IMR-90 (cell line): ENCODE results near the gene RNF181. TPM values are rescaled to one million over a fixed set of nuclear protein-coding genes. Genes with fewer than 3 reads are reported as not detected.

Experiments
- ATAC-seq: fragments of 200-7000 bp; cut with Tn5 transposase; 2 replicates; pipeline ENCODE4 v1.9.1; 2020; ENCODE audit warnings: low read depth, mild to moderate bottlenecking, moderate library complexity
- BruUV-seq: library from RNA; stranded (reverse); fragments of 400-500 nt; replicated peaks from 2 replicates; lab custom pipeline; 2021; lab: Mats Ljungman, UMichigan
- CTCF ChIA-PET: fragments of 300-600 bp; formaldehyde crosslinking; extraction: SDS; loops from one replicate; lab custom pipeline; 2021; ENCODE audit warnings: antibody characterized with exemption; lab: Yijun Ruan, JAX
- POLR2A ChIA-PET: fragments of 300-600 bp; sonication (Branson Sonifier 250); formaldehyde crosslinking; loops from one replicate; lab custom pipeline; 2022; ENCODE audit warnings: antibody characterized with exemption; ENCODE audit not compliant: unreplicated experiment; lab: Charles Lee
- DNase-seq: peaks from one replicate; pipeline ENCODE4 v3.0.0; 2013
- H2AFZ ChIP-seq: replicated peaks from 2 replicates; pipeline ENCODE3; 2013; ENCODE audit warnings: low read length, mild to moderate bottlenecking; ENCODE audit not compliant: poor library complexity
- H2AK5ac ChIP-seq: 2 replicates; pipeline ENCODE4 v1.6.1; 2013; ENCODE audit warnings: low read depth, low read length, inconsistent platforms
- H2AK9ac ChIP-seq: replicated peaks from 2 replicates; pipeline ENCODE3; 2013; ENCODE audit warnings: mild to moderate bottlenecking, low read depth, low read length, moderate library complexity; ENCODE audit not compliant: poor library complexity
- H2BK120ac ChIP-seq: 2 replicates; pipeline ENCODE4 v1.6.1; 2013; ENCODE audit warnings: low read depth, low read length, inconsistent platforms
- H2BK15ac ChIP-seq: 3 replicates; pipeline ENCODE4 v1.6.1; 2013; ENCODE audit warnings: low read depth, low read length, inconsistent platforms
- H2BK20ac ChIP-seq: 2 replicates; pipeline ENCODE4 v1.6.1; 2013; ENCODE audit warnings: low read depth, mild to moderate bottlenecking, inconsistent platforms, low read length, moderate library complexity
- H2BK5ac ChIP-seq: 2 replicates; pipeline ENCODE4 v1.6.1; 2013; ENCODE audit warnings: mild to moderate bottlenecking, low read depth, low read length, inconsistent platforms; ENCODE audit not compliant: poor library complexity, severe bottlenecking
- H3K14ac ChIP-seq: replicated peaks from 2 replicates; pipeline ENCODE4 v1.6.1; 2013; ENCODE audit warnings: low read depth, low read length, inconsistent platforms
- H3K18ac ChIP-seq: 2 replicates; pipeline ENCODE4 v1.6.1; 2013; ENCODE audit warnings: low read depth, low read length, control low read depth
- H3K23ac ChIP-seq: 2 replicates; pipeline ENCODE4 v1.6.1; 2013; ENCODE audit warnings: low read depth, low read length, inconsistent platforms
- H3K27ac ChIP-seq: 2 replicates; pipeline ENCODE4 v1.5.1; 2013; ENCODE audit warnings: mild to moderate bottlenecking, control low read depth, low read length; ENCODE audit not compliant: insufficient read depth
- H3K27me3 ChIP-seq: 2 replicates; pipeline ENCODE4 v1.6.1; 2013; ENCODE audit warnings: low read length; ENCODE audit not compliant: control insufficient read depth, insufficient read depth
- H3K36me3 ChIP-seq: 2 replicates; pipeline ENCODE4 v1.6.1; 2013; ENCODE audit warnings: low read length, mixed read lengths; ENCODE audit not compliant: control insufficient read depth, insufficient read depth
- H3K4ac ChIP-seq: 2 replicates; pipeline ENCODE4 v1.6.1; 2013; ENCODE audit warnings: low read depth, low read length, inconsistent platforms
- H3K4me1 ChIP-seq: 2 replicates; pipeline ENCODE4 v1.6.1; 2013; ENCODE audit warnings: low read length, mixed read lengths; ENCODE audit not compliant: control insufficient read depth, insufficient read depth
- H3K4me2 ChIP-seq: 2 replicates; pipeline ENCODE4 v1.6.1; 2013; ENCODE audit warnings: low read depth, mild to moderate bottlenecking, control low read depth, low read length, moderate library complexity
- H3K4me3 ChIP-seq: 2 replicates; pipeline ENCODE4 v1.5.1; 2013; ENCODE audit warnings: low read depth, mild to moderate bottlenecking, control low read depth, low read length, moderate library complexity; ENCODE audit not compliant: insufficient read depth
- H3K56ac ChIP-seq: 2 replicates; pipeline ENCODE4 v1.6.1; 2013; ENCODE audit warnings: low read length, inconsistent platforms; ENCODE audit not compliant: insufficient read depth; ENCODE audit errors: extremely low read depth
- H3K79me1 ChIP-seq, 2 experiments: 2 replicates each; pipeline ENCODE4 v1.6.1; 2013; ENCODE audit warnings: low read length in 2 of 2, inconsistent platforms in 1 of 2, low read depth in 1 of 2
- H3K9ac ChIP-seq: 2 replicates; pipeline ENCODE4 v1.6.1; 2013; ENCODE audit warnings: low read depth, low read length, control low read depth
- H3K9me1 ChIP-seq: 2 replicates; pipeline ENCODE4 v1.6.1; 2013; ENCODE audit warnings: low read length, inconsistent platforms; ENCODE audit not compliant: insufficient read depth
- H3K9me3 ChIP-seq: 2 replicates; pipeline ENCODE4 v1.6.1; 2013; ENCODE audit warnings: low read length; ENCODE audit not compliant: control insufficient read depth, insufficient read depth
- H4K20me1 ChIP-seq: 2 replicates; pipeline ENCODE4 v1.6.1; 2013; ENCODE audit warnings: low read length, inconsistent platforms; ENCODE audit not compliant: insufficient read depth
- H4K5ac ChIP-seq: 2 replicates; pipeline ENCODE4 v1.6.1; 2013; ENCODE audit warnings: mild to moderate bottlenecking, low read depth, low read length, control low read depth
- H4K8ac ChIP-seq, 2 experiments: 2 replicates each; pipeline ENCODE4 v1.6.1; 2013; ENCODE audit warnings: low read depth in 2 of 2, low read length in 2 of 2, control low read depth in 1 of 2, inconsistent platforms in 1 of 2
- H4K91ac ChIP-seq: 2 replicates; pipeline ENCODE4 v1.6.1; 2013; ENCODE audit warnings: low read depth, low read length, inconsistent platforms; ENCODE audit not compliant: insufficient read depth
- BHLHE40 ChIP-seq: fragments of 150-350 bp; IDR thresholded peaks from 2 replicates; pipeline ENCODE4 v1.6.1; 2016; ENCODE audit warnings: mild to moderate bottlenecking, low read depth, low read length
- CHD1 ChIP-seq: IDR thresholded peaks from 2 replicates; pipeline ENCODE4 v1.6.1; 2012; ENCODE audit warnings: low read depth, low read length, improper control_type of control experiment
- CTCF ChIP-seq: conservative IDR thresholded peaks from 2 replicates; pipeline ENCODE4 v1.5.1; 2012; ENCODE audit warnings: mild to moderate bottlenecking, low read depth, low read length, improper control_type of control experiment
- ELK1 ChIP-seq: fragments of 150-350 bp; IDR thresholded peaks from 2 replicates; pipeline ENCODE4 v1.6.1; 2016; ENCODE audit warnings: low read depth, mild to moderate bottlenecking, low read length, moderate library complexity, borderline replicate concordance
- FOS ChIP-seq: fragments of 150-350 bp; IDR thresholded peaks from 2 replicates; pipeline ENCODE4 v1.6.1; 2016; ENCODE audit warnings: low read depth, low read length
- MAFK ChIP-seq: IDR thresholded peaks from 2 replicates; pipeline ENCODE4 v1.6.1; 2012; ENCODE audit warnings: low read depth, low read length, improper control_type of control experiment
- MAZ ChIP-seq: IDR thresholded peaks from 2 replicates; pipeline ENCODE4 v1.6.1; 2012; ENCODE audit warnings: low read depth, mild to moderate bottlenecking, low read length, improper control_type of control experiment, moderate library complexity, borderline replicate concordance
- MXI1 ChIP-seq: IDR thresholded peaks from 2 replicates; pipeline ENCODE4 v1.6.1; 2012; ENCODE audit warnings: low read depth, mild to moderate bottlenecking, low read length, moderate library complexity, borderline replicate concordance
- NFE2L2 ChIP-seq: fragments of 150-350 bp; IDR thresholded peaks from 2 replicates; pipeline ENCODE4 v1.6.1; 2016; ENCODE audit warnings: low read depth, mild to moderate bottlenecking, low read length
- POLR2A ChIP-seq: IDR thresholded peaks from 2 replicates; pipeline ENCODE4 v1.6.1; 2012; ENCODE audit warnings: mild to moderate bottlenecking, low read depth, low read length
- RAD21 ChIP-seq: IDR thresholded peaks from 2 replicates; pipeline ENCODE4 v1.6.1; 2012; ENCODE audit warnings: low read length, improper control_type of control experiment
- SMC3 ChIP-seq: fragments of 150-350 bp; IDR thresholded peaks from 2 replicates; pipeline ENCODE4 v1.6.1; 2016; ENCODE audit warnings: low read depth, mild to moderate bottlenecking, antibody characterized with exemption, low read length, moderate library complexity
- WGBS, 2 experiments: methylation state at CpG; one replicate each; pipeline versions ENCODE4 v1.1.5 to v1.1.7; 2013; ENCODE audit warnings: missing lambda C conversion rate in 2 of 2; ENCODE audit not compliant: insufficient read length in 1 of 2; ENCODE audit errors: extremely low coverage in 2 of 2; 5-methylcytosine and 5-hydroxymethylcytosine counted together
- dilution Hi-C: fragments of 300-500 bp; cut with HindIII; formaldehyde crosslinking; loops from one replicate; pipeline ENCODE4 v1.14.3; 2018; ENCODE audit warnings: low sequenced_read_pairs; ENCODE audit not compliant: unreplicated experiment
- in situ Hi-C: fragments of 300-500 bp; cut with MboI; formaldehyde crosslinking; loops from 3 replicates; pipeline ENCODE4 v1.14.3; 2019; ENCODE audit warnings: low sequenced_read_pairs, inconsistent platforms, mixed read lengths
- intact Hi-C: fragments of 100-400 bp; cut with micrococcal nuclease; formaldehyde crosslinking; loops from 2 replicates; pipeline ENCODE4 v1.10.0; 2022
- polyA plus RNA-seq, 3 experiments: library from polyadenylated mRNA; depleted of rRNA; stranded (reverse); fragments of >200 nt; gene quantifications; 2 replicates each; pipeline ENCODE4 v1.2.3, GENCODE V29; 2012; ENCODE audit warnings: low replicate concordance in 1 of 3
- total RNA-seq: library from RNA; depleted of rRNA; stranded (reverse); fragments of >200 nt; gene quantifications from 2 replicates; pipeline ENCODE4 v1.2.3, GENCODE V29; 2012

Gene RNF181
- total and polyA plus RNA-seq, 2 of the 4 experiments (the other 2 are of a cell fraction): 438 to 498 TPM

- H3K9me1 ChIP-seq: peaks cover 26% of the 10 kb centered on the region
- POLR2A ChIA-PET: interaction anchor here (0.7 kb wide), 1 partner anchor 20 kb away, joined by 9 read pairs; no protein-coding TSS in a partner anchor
These were observed 12.0 kb downstream of the RNF181 start for GRCh38 chr2:85607268-85608215.

More at GRCh38 chr2:85607268-85608215, 12.0 kb downstream of the RNF181 start:
- no peak overlapping the region for H2BK20ac ChIP-seq
- H3K4ac ChIP-seq: no peak overlapping the region; the same call in 1 of the 2 replicates
- H3K56ac ChIP-seq: no peak overlapping the region
- peaks cover 11% of the 10 kb centered on the region; the same call in 1 of the 2 replicates for H4K20me1 ChIP-seq
- H2AK9ac ChIP-seq: peak overlapping the region; percentile 29
- dilution Hi-C loops: no loop called here
- peaks cover 21% of the 10 kb centered on the region for H3K36me3 ChIP-seq
- no peak overlapping the region for H3K18ac ChIP-seq
- no peak overlapping the region for H2BK15ac ChIP-seq
- in situ Hi-C loops: no loop called here
- ATAC-seq (no peak), DNase-seq (no peak)
- H4K5ac ChIP-seq: no peak overlapping the region
- 80% methylated on average over 1 of the region's 9 CpGs; no CpG with 5 or more reads in 1 of the 2 experiments for WGBS, 2 experiments
- intact Hi-C loops: no loop called here
- no peak overlapping the region for H3K4me3 ChIP-seq
- peak overlapping the region; percentile 8; the same call in 1 of the 2 replicates for H3K23ac ChIP-seq
- no peak overlapping the region for H3K27ac ChIP-seq
- TF ChIP-seq MAZ (no peak), CHD1 (no peak), MAFK (no peak), NFE2L2 (no peak), ELK1 (no peak), MXI1 (no peak), SMC3 (no peak), CTCF (no peak), FOS (no peak), RAD21 (no peak), BHLHE40 (no peak), POLR2A (no peak)
- no peak overlapping the region for H2AFZ ChIP-seq
- no peak overlapping the region for H3K14ac ChIP-seq
- TSS peak; percentile 31 for BruUV-seq
- peaks cover 19% of the 10 kb centered on the region for H3K4me1 ChIP-seq
- no peak overlapping the region for H3K4me2 ChIP-seq
- H4K8ac ChIP-seq: no peak overlapping the region
- H2BK5ac ChIP-seq: no peak overlapping the region
- H4K91ac ChIP-seq: 0 out of 2 replicates have a peak overlapping the region, but pooled peaks have one; percentile 15
- no peak overlapping the region for H2AK5ac ChIP-seq
- CTCF ChIA-PET: interaction anchor here (1.5 kb wide), 1 partner anchor 30 kb away, joined by 3 read pairs; no protein-coding TSS in a partner anchor
- no peaks in the 10 kb centered on the region for H3K27me3 ChIP-seq
- H3K9ac ChIP-seq: no peak overlapping the region
- no peaks in the 10 kb centered on the region for H3K9me3 ChIP-seq
- no peak overlapping the region for H2BK120ac ChIP-seq
- H3K79me1 ChIP-seq: peaks cover 33 to 78% of the 10 kb centered on the region in 2 experiments
